GM23338 (cell line): ENCODE measurements around the gene SEC22A. TPM values are rescaled to one million over a fixed set of nuclear protein-coding genes. Genes with fewer than 3 reads are reported as not detected.

ENCODE experiments used
- ATAC-seq: fragments of 200-7000 bp; cut with Tn5 transposase; 3 replicates; pipeline ENCODE4 v1.9.1; 2020
- DNase-seq: peaks from one replicate; pipeline ENCODE4 v3.0.0-alpha.2; 2015; ENCODE audit warnings: low spot score
- H2AFZ ChIP-seq: fragments of 200-600 bp; sonication (generic); 2 replicates; pipeline ENCODE4 v1.8.0; 2016; ENCODE audit warnings: antibody characterized with exemption, mild to moderate bottlenecking, moderate library complexity
- H3F3A ChIP-seq: fragments of 200-600 bp; sonication (generic); replicated peaks from 2 replicates; pipeline ENCODE4 v1.8.0; 2017; ENCODE audit warnings: antibody characterized with exemption, mixed run types, low read depth
- H3K27ac ChIP-seq: fragments of 200-600 bp; sonication (generic); 2 replicates; pipeline ENCODE4 v1.6.1; 2016; ENCODE audit warnings: low read depth
- H3K27me3 ChIP-seq: fragments of 200-600 bp; sonication (generic); 2 replicates; pipeline ENCODE4 v1.8.0; 2016; ENCODE audit warnings: mild to moderate bottlenecking, mixed run types, moderate library complexity; ENCODE audit not compliant: insufficient read depth
- H3K36me3 ChIP-seq: fragments of 200-600 bp; sonication (generic); 2 replicates; pipeline ENCODE4 v1.8.0; 2016; ENCODE audit warnings: mild to moderate bottlenecking; ENCODE audit not compliant: insufficient read depth
- H3K4me1 ChIP-seq: fragments of 200-600 bp; sonication (generic); 2 replicates; pipeline ENCODE4 v1.8.0; 2016; ENCODE audit warnings: mild to moderate bottlenecking, moderate library complexity; ENCODE audit not compliant: insufficient read depth
- H3K4me2 ChIP-seq: fragments of 200-600 bp; sonication (generic); 2 replicates; pipeline ENCODE4 v1.7.1; 2017; ENCODE audit warnings: mixed run types
- H3K4me3 ChIP-seq: fragments of 200-600 bp; sonication (generic); 2 replicates; pipeline ENCODE4 v1.6.1; 2016; ENCODE audit warnings: mixed run types
- H3K79me2 ChIP-seq: fragments of 200-600 bp; sonication (generic); replicated peaks from 2 replicates; pipeline ENCODE4 v1.8.0; 2017; ENCODE audit warnings: mild to moderate bottlenecking; ENCODE audit not compliant: insufficient read depth
- H3K9me2 ChIP-seq: fragments of 200-600 bp; sonication (generic); 2 replicates; pipeline ENCODE4 v1.8.0; 2017; ENCODE audit not compliant: insufficient read depth
- H4K20me1 ChIP-seq: fragments of 200-600 bp; sonication (generic); replicated peaks from 2 replicates; pipeline ENCODE4 v1.8.0; 2017; ENCODE audit warnings: mild to moderate bottlenecking; ENCODE audit not compliant: insufficient read depth
- H3K27ac Mint-ChIP-seq: 2 replicates; pipeline ENCODE4 v1.8.0; 2020; ENCODE audit warnings: inconsistent platforms, mild to moderate bottlenecking, moderate library complexity, mixed read lengths
- H3K27me3 Mint-ChIP-seq: 3 replicates; pipeline ENCODE4 v1.8.0; 2022; ENCODE audit warnings: low read depth, mild to moderate bottlenecking, moderate library complexity, mixed read lengths, inconsistent platforms; ENCODE audit not compliant: insufficient read depth, poor library complexity
- H3K36me3 Mint-ChIP-seq: 3 replicates; pipeline ENCODE4 v1.8.0; 2021; ENCODE audit warnings: low read depth, mild to moderate bottlenecking, inconsistent platforms, moderate library complexity, mixed read lengths
- H3K4me1 Mint-ChIP-seq: 3 replicates; pipeline ENCODE4 v1.8.0; 2020; ENCODE audit warnings: mild to moderate bottlenecking, inconsistent platforms, mixed read lengths
- H3K4me3 Mint-ChIP-seq: 3 replicates; pipeline ENCODE4 v1.8.0; 2021; ENCODE audit warnings: moderate library complexity, mild to moderate bottlenecking, inconsistent platforms, mixed read lengths
- H3K9me3 Mint-ChIP-seq: 3 replicates; pipeline ENCODE4 v1.8.0; 2020; ENCODE audit warnings: moderate library complexity, mild to moderate bottlenecking, inconsistent platforms, mixed read lengths
- CREB1 ChIP-seq: fragments of 250-450 bp; sonication (Bioruptor Pico); IDR thresholded peaks from 2 replicates; pipeline ENCODE4 v1.5.0; 2020; ENCODE audit warnings: low read depth, mild to moderate bottlenecking, moderate library complexity
- ETS1 ChIP-seq: IDR thresholded peaks from 2 replicates; pipeline ENCODE4 v1.6.1; 2016; ENCODE audit warnings: antibody characterized with exemption
- EZH2 ChIP-seq: fragments of 200-600 bp; sonication (generic); IDR thresholded peaks from one replicate; pipeline ENCODE4 v1.8.0; 2017; ENCODE audit warnings: antibody characterized with exemption, mild to moderate bottlenecking, low read depth; ENCODE audit not compliant: unreplicated experiment
- JUNB ChIP-seq: IDR thresholded peaks from one replicate; pipeline ENCODE4 v1.6.1; 2016; ENCODE audit warnings: antibody characterized with exemption; ENCODE audit not compliant: unreplicated experiment
- NANOG ChIP-seq: IDR thresholded peaks from 2 replicates; pipeline ENCODE4 v1.6.1; 2016; ENCODE audit warnings: antibody characterized with exemption, borderline replicate concordance
- POLR2AphosphoS5 ChIP-seq: IDR thresholded peaks from 2 replicates; pipeline ENCODE4 v1.6.1; 2016; ENCODE audit warnings: antibody characterized with exemption, low read depth
- STAT1 ChIP-seq: IDR thresholded peaks from one replicate; pipeline ENCODE4 v1.6.1; 2016; ENCODE audit warnings: antibody characterized with exemption; ENCODE audit not compliant: unreplicated experiment
- ZNF114 ChIP-seq: fragments of 250-450 bp; sonication (Bioruptor Pico); IDR thresholded peaks from 2 replicates; pipeline ENCODE4 v1.5.0; 2020; ENCODE audit warnings: mild to moderate bottlenecking, moderate library complexity
- ZNF331 ChIP-seq: fragments of 250-450 bp; sonication (Bioruptor Pico); IDR thresholded peaks from 2 replicates; pipeline ENCODE4 v1.5.0; 2020; ENCODE audit warnings: low read depth, mild to moderate bottlenecking, moderate library complexity
- polyA plus RNA-seq: library from polyadenylated mRNA; unstranded; fragments of >200 nt; fragmentation: Nextera tagmentation; extraction: Ambion mirVana; gene quantifications from 2 replicates; pipeline ENCODE4 v1.2.1, GENCODE V29; 2016
- total RNA-seq: library from RNA; depleted of rRNA; stranded (reverse); fragments of >200 nt; shearing (Covaris generic); gene quantifications from 2 replicates; pipeline ENCODE4 v1.2.3, GENCODE V29; 2014
- TF ChIP-seq, protein P1 (sequence below): IDR thresholded peaks from one replicate; pipeline ENCODE4 v1.6.1; 2018; ENCODE audit warnings: antibody characterized with exemption; ENCODE audit not compliant: unreplicated experiment

SEC22A gene
- total and polyA plus RNA-seq, 2 experiments from 2014 or later, result 11.2 to 24.1 TPM

DNA sequence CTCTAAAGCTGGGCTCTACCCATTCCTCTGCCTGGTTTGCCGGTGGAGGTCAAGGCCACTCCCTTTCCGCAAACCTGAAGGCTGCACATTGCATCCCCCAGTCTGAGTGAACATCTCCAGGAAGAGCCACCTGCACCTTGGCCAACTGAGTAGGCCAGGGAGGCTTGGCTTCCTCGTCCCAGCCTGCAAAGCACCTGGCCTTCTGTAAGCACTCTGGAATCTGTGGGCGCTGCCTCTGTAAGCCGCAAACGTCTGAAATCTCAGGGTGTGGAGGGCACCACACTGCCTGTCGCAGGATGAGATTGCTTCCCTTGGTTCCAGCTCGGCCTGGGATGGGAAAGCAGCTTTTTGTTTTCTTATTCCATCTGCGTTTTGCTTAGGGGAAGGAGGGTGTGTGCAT, 81.3 kb downstream of the SEC22A start (continued):
- TF ChIP-seq, protein P1, sequence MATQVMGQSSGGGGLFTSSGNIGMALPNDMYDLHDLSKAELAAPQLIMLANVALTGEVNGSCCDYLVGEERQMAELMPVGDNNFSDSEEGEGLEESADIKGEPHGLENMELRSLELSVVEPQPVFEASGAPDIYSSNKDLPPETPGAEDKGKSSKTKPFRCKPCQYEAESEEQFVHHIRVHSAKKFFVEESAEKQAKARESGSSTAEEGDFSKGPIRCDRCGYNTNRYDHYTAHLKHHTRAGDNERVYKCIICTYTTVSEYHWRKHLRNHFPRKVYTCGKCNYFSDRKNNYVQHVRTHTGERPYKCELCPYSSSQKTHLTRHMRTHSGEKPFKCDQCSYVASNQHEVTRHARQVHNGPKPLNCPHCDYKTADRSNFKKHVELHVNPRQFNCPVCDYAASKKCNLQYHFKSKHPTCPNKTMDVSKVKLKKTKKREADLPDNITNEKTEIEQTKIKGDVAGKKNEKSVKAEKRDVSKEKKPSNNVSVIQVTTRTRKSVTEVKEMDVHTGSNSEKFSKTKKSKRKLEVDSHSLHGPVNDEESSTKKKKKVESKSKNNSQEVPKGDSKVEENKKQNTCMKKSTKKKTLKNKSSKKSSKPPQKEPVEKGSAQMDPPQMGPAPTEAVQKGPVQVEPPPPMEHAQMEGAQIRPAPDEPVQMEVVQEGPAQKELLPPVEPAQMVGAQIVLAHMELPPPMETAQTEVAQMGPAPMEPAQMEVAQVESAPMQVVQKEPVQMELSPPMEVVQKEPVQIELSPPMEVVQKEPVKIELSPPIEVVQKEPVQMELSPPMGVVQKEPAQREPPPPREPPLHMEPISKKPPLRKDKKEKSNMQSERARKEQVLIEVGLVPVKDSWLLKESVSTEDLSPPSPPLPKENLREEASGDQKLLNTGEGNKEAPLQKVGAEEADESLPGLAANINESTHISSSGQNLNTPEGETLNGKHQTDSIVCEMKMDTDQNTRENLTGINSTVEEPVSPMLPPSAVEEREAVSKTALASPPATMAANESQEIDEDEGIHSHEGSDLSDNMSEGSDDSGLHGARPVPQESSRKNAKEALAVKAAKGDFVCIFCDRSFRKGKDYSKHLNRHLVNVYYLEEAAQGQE, result no peak
- TF ChIP-seq STAT1 (no peak), ETS1 (no peak)

GRCh38 chr3:123283657-123284398, 82.1 kb downstream of the SEC22A start:
- H3K27me3 Mint-ChIP-seq, result peaks cover 5% of the 10 kb centered on the region
- no peak overlapping the region for H3K4me3 Mint-ChIP-seq
- Histone ChIP-seq H3K27me3 (no peaks in the 10 kb centered on the region), H3K79me2 (no peaks in the 10 kb centered on the region), H3F3A (no peaks in the 10 kb centered on the region), H3K9me2 (no peaks in the 10 kb centered on the region), H4K20me1 (no peaks in the 10 kb centered on the region; the same call in 1 of the 2 replicates), H3K4me1 (peaks cover 2% of the 10 kb centered on the region; the same call in 1 of the 2 replicates), H3K27ac (no peak overlapping the region), H3K36me3 (no peaks in the 10 kb centered on the region; the same call in 1 of the 2 replicates), H3K4me2 (no peak overlapping the region), H3K4me3 (no peak overlapping the region), H2AFZ (no peak overlapping the region)
- ATAC-seq (no peak), DNase-seq (no peak)
- H3K9me3 Mint-ChIP-seq, result peaks cover 2% of the 10 kb centered on the region; the same call in 1 of the 3 replicates
- H3K27ac Mint-ChIP-seq, result no peak overlapping the region
- H3K36me3 Mint-ChIP-seq, result peaks cover 8% of the 10 kb centered on the region; the same call in 2 of the 3 replicates
- H3K4me1 Mint-ChIP-seq, result peaks cover 6% of the 10 kb centered on the region
- TF ChIP-seq NANOG (no peak), EZH2 (no peak), ZNF331 (CRISPR knock-in tag) (no peak), CREB1 (no peak), POLR2AphosphoS5 (no peak), JUNB (no peak), ZNF114 (CRISPR knock-in tag) (no peak), ETS1 (no peak), STAT1 (no peak)
- TF ChIP-seq, protein P1, result no peak
